Measurements from ENCODE around the gene NXPE1.
"Not testable (repeated sequence)": the region's sequence is repeated elsewhere in the genome, so short reads cannot be mapped to it uniquely, and the experiment has no call there.

NXPE1 gene

DNA sequence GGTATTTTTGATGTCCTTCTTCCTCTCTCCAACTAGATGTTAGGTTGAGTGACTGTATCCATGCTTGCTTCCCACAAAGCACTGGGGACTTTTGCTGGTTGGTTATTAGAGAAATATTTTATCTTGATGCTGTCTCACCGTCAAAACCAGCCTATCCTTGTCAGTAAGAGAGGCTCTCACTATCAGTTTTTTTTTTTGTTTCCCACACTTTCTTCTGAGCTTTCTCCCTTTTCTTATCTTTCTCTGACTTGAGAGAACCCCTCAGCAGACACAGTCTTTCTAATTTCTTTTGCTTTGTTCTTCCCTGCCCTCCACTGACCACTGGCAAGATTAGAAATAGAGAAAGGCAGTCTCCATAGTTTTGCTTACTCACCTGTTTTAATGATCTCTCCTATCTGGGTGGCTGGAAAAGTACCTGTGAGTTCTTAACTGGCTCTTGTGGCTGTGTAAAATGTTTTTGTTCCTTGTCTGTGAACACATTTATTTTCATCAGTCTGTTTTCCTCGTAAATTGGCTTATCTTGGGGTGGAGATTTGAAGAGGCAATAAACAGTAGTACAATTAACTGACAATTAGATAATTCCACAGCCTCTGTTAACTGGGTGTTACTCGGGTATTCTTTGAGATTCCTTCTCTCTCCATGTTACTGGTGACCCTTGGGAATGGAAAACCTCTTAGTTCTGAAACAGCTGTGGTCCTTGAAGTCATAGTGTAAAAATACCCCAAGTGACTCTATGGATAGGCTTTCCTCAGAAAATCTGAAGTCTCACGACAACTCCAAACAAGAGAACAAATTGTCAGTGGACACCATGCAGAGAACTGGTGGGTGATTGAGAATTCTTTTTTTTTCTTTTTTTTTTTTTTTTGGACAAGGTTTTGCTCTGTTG is at the start of gene NXPE1:
TSS of gene NXPE1 (minus strand) at position 457 of the 886 bp plus-strand sequence. CDS start 8,680 bp downstream, outside the sequence.
- DNase-seq, result no peak

DNA sequence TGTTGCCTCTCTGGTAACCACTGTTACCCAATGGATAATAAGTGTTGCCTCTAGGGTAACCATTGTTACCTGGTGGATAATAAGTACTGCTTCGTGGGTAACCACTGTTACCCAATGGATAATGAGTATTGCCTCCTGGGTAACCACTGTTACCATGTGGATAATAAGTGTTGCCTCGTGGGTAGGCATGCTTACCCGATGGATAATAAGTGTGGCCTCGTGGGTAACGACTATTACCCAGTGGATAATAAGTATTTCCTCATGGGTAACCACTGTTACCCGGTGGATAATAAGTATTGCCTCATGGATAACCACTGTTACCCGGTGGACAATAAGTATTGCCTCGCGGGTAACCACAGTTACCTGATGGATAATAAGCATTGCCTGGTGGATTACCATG is 49.7 kb upstream of the NXPE1 start:
- no peak for DNase-seq

DNA sequence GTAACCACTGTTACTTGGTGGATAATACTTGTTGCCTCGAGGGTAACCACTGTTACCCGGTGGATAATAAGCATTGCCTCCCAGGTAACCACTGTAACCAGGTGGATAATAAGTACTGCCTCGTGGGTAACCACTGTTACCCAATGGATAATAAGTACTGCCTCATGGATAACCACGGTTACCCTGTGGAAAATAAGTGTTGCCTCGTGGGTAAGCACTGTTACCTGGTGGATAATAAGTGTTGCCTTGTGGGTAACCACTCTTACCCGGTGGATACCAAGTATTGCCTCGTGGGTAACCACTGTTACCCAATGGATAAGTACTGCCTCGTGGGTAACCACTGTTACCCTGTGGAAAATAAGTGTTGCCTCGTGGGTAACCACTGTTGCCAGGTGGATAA is 48.9 kb upstream of the NXPE1 start:
- not testable (repeated sequence) for DNase-seq

DNA sequence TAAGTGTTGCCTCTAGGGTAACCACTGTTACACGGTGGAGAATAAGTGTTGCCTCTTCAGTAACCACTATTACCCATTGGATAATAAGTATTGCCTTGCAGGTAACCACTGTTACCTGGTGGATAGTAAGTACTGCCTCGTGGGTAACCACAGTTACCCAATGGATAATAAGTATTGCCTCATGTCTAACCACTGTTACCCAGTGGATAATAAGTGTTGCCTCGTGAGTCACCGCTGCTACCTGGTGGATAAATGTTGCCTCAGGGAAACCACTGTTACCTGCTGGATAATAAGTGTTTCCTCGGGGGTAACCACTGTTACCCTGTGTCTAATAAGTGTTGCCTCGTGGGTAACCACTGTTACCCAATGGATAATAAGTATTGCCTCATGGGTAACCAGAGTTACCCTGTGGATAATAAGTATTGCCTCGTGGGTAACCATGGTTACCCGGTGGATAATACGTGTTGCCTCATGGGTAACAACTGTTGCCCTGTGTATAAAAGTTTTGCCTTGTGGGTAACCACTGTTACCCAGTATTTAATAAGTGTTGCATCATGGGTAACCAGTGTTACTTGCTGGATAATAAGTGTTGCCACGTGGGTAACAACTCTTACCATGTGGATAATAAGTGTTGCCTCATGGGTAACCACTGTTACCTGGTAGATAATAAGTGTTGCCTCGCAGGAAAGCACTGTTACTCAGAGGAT is 48.2 kb upstream of the NXPE1 start:
- DNase-seq, result no peak

DNA sequence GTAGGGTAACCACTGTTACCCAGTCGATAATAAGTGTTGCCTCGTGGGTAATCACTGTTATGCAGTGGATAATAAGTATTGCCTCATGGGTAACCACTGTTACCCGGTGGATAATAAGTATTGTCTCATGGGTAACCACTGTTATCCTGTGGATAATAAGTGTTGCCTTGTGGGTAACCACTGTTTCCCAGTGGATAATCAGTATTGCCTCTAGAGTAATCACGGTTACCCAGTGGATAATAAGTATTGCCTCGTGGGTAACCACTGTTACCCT is 47.1 kb upstream of the NXPE1 start:
- not testable (repeated sequence) for DNase-seq

DNA sequence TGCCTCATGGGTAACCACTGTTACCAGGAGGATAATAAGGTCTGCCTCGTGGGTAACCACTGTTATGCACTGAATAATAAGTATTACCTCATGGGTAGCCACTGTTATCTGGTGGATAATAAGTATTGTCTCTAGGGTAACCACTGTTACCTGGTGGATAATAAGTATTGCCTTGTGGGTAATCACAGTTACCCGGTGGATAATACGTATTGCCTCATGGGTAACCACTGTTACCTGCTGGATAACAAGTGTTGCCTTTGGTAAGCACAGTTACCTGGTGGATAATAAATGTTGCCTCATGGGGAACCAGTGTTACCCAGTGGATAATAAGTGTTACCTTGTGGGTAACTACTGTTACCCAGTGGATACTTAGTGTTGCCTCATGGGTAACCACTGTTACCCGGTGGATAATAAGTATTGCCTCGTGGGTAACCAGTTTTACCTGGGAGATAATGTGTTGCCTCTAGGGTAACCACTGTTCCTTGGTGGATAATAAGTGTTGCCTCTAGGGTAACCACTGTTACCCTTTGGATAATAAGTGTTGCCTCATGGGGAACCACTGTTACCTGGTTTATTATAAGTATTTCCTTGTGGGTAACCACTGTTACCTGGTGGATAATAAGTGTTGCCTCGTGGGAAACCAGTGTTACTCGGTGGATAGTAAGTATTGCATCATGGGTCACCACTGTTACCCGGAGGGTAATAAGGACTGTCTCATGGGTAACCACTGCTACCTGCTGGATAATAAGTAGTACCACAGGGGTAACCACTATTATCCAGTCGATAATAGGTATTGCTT is 46.5 kb upstream of the NXPE1 start:
- DNase-seq, result no peak

DNA sequence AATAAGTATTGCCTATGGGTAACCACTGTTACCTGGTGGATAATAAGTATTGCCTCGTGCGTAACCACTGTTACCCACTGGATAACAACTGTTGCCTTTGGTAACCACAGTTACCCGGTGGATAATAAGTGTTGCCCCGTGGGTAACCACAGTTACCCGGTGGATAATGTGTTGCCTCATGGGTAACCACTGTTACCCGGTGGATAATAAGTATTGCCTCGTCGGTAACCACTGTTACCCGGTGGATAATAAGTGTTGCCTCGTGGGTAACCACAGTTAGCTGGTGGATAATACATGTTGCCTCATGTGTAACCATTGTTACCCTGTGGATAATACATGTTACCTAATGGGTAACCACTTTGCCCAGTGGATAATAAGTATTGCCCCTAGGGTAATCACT is 45.7 kb upstream of the NXPE1 start:
- no peak for DNase-seq

DNA sequence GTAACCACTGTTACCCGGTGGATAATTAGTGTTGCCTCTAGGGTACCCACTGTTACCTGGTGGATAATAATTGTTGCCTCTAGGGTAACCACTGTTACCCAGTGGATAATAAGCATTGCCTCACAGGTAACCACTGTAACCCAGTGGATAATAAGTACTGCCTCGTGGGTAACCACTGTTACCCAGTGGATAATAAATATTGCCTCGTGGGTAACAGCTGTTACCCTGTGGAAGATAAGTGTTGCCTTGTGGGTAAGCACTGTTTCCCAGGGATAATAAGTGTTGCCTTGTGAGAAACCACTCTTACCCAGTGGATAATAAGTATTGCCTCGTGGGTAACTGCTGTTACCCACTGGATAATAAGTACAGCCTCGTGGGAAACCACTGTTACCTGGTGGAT is 45.2 kb upstream of the NXPE1 start:
- no peak for DNase-seq

DNA sequence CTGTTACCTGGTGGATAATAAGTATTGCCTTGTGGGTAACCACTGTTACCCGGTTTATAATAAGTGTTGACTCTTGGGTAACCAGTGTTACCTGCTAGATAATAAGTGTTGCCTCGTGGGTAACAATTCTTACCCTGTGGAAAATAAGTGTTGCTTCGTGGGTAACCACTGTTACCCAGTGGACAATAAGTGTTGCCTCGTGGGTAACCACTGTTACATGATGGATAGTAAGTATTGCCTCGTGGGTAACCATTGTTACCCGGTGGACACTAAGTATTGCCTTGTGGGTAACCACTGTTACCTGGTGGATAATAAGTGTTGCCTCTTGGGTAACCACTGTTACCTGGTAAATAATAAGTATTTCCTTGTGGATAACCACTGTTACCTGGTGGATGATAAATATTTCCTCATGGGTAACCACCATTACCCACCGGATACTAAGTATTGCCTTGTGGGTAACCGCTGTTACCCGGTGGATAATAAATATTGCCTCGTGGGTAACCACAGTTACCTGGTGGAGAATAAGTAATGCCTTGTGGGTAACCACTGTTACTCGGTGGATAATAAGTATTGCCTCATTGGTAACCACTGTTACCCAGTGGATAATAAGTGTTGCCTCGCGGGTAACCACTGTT is 44.6 kb upstream of the NXPE1 start:
- DNase-seq, result no peak

DNA sequence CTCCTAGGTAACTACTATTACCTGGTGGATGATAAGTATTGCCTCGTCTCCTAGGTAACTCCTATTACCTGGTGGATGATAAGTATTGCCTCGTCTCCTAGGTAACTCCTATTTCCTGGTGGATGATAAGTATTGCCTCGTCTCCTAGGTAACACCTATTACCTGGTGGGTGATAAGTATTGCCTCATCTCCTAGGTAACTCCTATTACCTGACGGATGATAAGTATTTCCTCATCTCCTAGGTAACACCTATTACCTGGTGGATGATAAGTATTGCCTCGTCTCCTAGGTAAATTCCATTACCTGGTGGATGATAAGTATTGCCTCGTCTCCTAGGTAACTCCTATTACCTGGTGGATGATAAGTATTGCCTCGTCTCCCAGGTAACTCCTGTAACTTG is 43.5 kb upstream of the NXPE1 start:
- DNase-seq, result not testable (repeated sequence)

DNA sequence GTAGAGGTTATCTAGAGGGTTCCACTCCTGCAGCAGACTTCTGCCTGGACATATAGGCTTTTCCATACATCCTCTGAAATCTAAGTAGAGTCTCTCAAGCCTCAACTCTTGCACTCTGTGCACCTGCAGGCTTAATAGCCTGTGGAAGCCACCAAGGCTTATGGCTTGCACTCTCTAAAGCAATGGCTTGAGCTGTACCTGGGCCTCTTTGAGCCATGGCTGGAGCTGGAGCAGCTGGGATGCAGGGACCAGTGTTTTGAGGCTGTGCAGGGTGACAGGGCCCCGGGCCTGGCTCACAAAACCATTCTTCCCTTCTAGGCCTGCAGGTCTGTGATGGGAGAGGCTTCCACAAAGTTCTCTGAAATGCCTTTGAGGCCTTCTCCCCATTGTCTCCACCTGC is 38.8 kb upstream of the NXPE1 start:
- no peak for DNase-seq

DNA sequence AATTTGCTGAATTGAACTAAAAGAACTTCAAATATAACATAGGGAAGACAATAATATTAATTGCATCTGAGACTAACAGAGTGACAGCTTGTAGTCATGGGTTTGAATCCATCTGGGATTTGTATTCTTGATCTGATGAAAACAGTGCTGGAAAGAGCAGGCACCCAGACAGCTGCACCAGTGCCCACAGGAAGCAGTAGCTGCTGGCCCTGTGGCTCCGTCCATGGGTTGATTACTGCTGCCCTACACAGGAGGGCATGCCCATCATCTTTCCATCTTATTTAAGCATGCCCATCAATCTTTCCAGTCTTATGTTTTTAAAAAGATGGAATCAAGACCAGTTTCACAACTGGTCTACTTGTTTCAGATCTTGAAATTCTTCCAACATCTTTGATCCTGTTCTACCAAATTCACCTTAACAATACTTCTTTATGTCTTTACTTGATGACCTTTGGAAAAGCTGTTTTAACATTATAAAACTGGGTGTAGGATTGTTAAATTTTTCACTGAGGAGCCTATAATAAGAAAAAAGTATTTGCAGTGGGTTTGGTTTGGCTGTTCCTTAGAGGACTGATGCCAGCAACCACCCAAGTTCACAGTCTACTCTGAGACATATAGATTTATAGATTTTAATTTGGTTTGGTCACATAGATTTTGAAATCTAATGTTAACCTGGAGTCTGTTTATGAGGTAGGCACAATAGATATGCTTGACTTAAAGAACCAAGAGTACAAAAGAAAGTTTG is 36.7 kb upstream of the NXPE1 start:
- DNase-seq, result no peak

DNA sequence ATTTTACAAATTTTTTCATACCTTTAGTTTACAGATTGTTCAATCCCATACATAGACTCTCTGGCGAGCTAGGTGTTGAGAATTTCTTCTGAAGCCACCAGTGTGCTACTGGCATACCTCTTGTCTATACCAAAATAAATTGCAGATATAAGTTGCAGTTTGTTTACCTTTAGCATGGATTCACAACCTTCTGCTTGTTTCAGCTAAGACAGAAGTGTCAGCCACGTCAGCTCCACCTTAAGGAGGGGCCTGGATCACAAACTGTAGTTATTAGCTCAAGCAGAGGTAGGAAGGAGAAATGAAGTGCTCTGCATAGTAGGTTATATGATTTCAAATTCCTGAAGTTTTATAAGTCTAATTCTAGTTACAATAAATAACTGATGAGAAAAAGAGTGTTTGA is 35.9 kb upstream of the NXPE1 start, which contains the start of gene NXPE4:
TSS of gene NXPE4 (minus strand) at position 216 of the 400 bp plus-strand sequence. CDS start 1,027 bp downstream, outside the sequence.
- DNase-seq, result no peak

DNA sequence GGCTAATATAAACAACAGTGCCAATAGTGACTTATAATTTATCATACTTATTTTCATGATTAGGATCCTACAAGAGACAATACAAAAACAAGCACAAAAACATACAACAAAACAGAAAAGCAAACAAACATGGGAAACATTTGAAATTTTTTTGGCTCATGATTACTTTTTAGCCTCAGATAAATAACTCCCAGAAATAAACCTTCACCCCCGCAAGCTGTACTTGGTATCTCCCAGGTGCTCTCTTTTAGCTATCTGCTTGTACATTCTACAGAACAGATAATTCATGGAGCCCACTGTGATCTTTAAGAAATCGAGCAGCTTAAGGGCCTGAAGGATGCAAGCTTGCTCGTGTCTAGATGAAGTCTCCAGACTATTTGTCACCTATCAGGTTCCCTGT is 35.0 kb upstream of the NXPE1 start:
- no peak for DNase-seq

DNA sequence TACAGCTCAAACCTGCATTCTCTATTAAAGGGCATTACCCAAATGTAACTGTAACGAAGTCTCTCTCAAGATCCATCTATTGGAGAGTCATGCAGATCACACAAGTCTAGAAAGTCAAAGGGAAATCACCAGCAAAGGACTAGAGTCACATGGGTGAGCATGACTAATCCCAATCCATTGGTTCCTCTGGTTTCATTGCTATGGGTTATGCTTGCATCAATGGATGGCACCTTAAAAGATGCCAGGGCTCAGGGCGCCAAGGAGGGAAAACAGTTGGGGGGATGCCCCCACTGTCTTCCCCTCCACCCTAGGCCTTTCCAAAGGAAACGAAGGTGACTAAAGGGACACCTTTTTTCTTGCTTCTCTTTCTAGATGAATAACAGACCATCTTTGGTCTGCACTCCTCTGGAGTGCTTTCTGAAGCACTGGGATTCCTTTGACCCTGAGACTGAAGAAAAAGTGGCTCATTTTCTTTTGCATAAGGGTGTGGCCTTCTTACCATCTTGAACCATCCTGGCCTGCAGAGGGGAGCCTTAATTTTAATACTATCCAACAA is 27.8 kb upstream of the NXPE1 start:
- no peak for DNase-seq

DNA sequence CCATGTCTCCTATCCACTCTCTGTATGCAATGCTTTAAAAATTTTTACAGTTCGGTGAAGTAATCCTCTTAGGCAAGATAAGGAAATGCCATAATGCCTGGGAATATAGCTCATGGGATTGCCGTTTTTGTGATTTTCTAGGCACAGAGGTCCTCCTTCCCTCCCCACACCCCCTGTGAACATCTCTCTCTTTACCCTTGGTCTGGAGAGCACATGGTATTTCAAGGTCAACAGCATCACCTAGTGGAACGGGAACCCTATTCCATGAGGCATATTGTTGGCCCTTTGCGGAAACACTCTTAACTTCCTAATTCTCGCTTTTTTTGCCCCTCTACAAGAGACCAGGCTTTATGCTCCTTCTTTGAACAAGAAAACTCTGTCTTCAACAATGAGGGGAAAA is 27.1 kb upstream of the NXPE1 start:
- DNase-seq, result no peak

DNA sequence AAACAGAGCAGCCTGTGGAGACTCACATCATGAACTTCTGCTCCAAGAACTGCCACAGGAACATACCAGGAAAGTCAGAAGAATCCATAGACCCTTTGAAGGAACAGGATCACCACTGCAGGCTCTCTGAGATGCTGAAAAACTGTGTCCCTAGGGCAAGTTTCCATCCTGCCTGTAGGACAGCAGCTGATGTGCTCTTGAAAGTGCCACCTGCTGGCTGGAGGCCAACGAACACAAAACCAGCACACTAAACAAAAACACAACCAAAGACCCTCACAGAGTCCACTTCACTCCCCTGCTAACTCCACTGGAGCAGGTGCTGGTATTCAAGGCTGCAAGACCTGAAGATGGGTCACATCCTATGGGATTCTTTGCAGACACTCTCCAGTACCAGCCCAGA is 12.0 kb upstream of the NXPE1 start:
- no peak for DNase-seq

DNA sequence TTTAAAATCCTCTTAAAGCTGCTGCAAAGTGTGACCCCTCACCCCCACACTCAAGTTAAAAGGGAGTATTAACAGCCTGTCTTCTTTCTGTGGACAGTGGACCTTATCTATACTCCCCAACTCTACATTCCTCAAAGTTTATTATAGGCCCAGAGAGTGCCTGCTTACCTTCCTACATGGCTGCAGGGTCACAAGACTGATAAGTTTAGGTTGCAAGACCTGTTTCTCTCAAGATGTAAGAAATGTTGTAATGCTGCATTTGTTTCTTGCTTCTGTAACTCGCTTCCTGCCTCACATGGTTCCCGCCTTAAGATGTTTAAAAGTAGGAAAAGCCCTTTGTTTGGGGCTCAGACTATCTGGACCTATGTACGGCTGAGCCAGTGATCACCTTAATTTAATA is 10.1 kb upstream of the NXPE1 start:
- no peak for DNase-seq

DNA sequence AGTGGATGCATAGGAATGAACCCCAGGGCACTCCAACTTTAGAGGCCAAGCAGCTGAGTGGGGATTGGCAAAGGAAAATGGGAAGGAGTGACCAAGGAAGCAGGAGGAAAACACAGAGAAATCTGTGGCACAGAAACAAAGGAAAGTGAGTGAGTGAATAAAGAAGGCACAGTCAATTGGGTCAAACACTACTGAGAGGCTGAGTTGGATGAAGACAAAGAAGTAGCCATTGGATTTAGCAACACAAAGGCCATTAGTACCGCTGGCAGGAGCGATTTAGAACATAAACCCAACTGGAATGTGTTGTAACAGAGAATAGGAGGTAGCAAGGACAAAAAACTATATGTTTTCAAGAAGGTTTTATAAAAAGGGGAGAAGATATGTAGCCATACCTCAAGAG is 6.6 kb upstream of the NXPE1 start:
- no peak for DNase-seq

DNA sequence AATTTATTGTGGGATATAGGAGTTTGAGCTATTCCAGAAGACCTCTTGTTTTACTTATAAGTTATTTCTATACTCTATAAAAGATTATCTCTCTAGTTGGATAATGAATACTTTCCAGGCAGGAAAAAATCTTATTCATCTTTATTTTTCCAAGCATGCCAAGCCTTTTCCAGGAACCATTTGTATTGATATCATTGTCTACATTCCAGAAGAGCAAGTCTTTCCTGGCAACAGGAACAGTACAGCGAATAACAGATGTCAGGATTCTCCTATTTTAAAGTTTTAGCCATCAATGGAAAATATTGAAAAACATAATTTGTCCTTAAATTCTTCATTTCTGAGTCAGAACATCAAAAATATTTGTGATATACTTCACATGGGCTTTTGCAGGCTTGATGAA is 5.2 kb upstream of the NXPE1 start:
- no peak for DNase-seq

DNA sequence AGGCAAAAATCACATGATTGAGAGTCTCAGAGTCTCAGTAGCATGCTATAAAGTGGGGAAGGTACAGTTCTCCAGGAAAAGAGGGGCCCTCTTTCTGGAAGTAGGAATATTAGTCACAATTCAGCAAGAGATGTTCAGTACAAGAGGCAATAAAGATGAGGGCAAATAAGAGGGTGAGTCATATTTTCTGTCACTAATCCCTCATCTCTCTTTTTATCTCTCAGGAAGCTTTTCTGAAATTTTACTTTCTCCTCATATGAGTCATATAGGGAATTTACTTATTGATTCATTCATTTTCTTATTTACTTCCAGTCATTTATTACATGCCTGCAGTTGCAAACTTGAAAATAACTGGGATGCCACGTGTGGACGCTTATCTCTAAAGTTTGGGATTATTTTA is 3.4 kb upstream of the NXPE1 start:
- no peak for DNase-seq

All from NCI-H1694 (cell line).